ENCODE data around the gene ANO2.

- TF ChIP-seq CTCF (conservative IDR thresholded peaks at IDR 0.05; ENCODE audit: low read depth in 2 of 2) (no peak), REST (IDR thresholded peaks at IDR 0.05; ENCODE audit: unreplicated experiment) (no peak), EZH2 (IDR thresholded peaks at IDR 0.05; ENCODE audit: low read depth, unreplicated experiment) (no peak), POLR2AphosphoS5 (IDR thresholded peaks at IDR 0.05; ENCODE audit: low read depth) (no peak), STAT1 (IDR thresholded peaks at IDR 0.05; ENCODE audit: unreplicated experiment) (no peak), CREB1 (CRISPR knock-in tag; IDR thresholded peaks at IDR 0.05; ENCODE audit: low read depth) (no peak), EZH2phosphoT487 (IDR thresholded peaks at IDR 0.05; ENCODE audit: unreplicated experiment) (no peak), NANOG (IDR thresholded peaks at IDR 0.05; ENCODE audit: borderline replicate concordance) (no peak), JUNB (IDR thresholded peaks at IDR 0.05; ENCODE audit: unreplicated experiment) (no peak), ZNF114 (CRISPR knock-in tag; IDR thresholded peaks at IDR 0.05) (no peak), ZNF462 (CRISPR knock-in tag; IDR thresholded peaks at IDR 0.05) (no peak), ZNF331 (CRISPR knock-in tag; IDR thresholded peaks at IDR 0.05; ENCODE audit: low read depth) (no peak), ETS1 (IDR thresholded peaks at IDR 0.05) (no peak)
These were observed 20.1 kb upstream of the ANO2 start for GRCh38 chr12:5964913-5965900.

Data from GM23338 (cell line).